Activated CD4-positive, alpha-beta memory T cell treated with anti-CD3 and anti-CD28 coated beads, Interleukin-2, amount 10 ng/mL, durations not matched to agents 7 days and 5 days (primary cell): ENCODE results near the gene C1RL. TPM values are rescaled to one million over a fixed set of nuclear protein-coding genes. Genes with fewer than 3 reads are reported as not detected.

Experiments
- CTCF ChIA-PET: fragments of 350-600 bp; sonication (Branson Sonifier 250); formaldehyde crosslinking; loops from one replicate; lab custom pipeline; 2021; ENCODE audit warnings: antibody characterized with exemption, inconsistent platforms; lab: Charles Lee
- POLR2A ChIA-PET: fragments of 350-600 bp; sonication (Branson Sonifier 250); formaldehyde crosslinking; loops from one replicate; lab custom pipeline; 2021; ENCODE audit warnings: antibody characterized with exemption; lab: Charles Lee
- DNase-seq: peaks from one replicate; pipeline ENCODE4 v3.0.0-alpha.2; 2020
- H3K27ac Mint-ChIP-seq: one replicate; pipeline ENCODE4 v1.8.0; 2021; ENCODE audit warnings: mild to moderate bottlenecking, mixed read lengths
- H3K27me3 Mint-ChIP-seq: one replicate; pipeline ENCODE4 v1.8.0; 2021; ENCODE audit warnings: mixed read lengths
- H3K36me3 Mint-ChIP-seq: one replicate; pipeline ENCODE4 v1.8.0; 2021; ENCODE audit warnings: low read depth, mixed read lengths
- H3K4me1 Mint-ChIP-seq: one replicate; pipeline ENCODE4 v1.8.0; 2021; ENCODE audit warnings: mixed read lengths
- H3K4me3 Mint-ChIP-seq: one replicate; pipeline ENCODE4 v1.8.0; 2021; ENCODE audit warnings: mild to moderate bottlenecking, mixed read lengths
- H3K9me3 Mint-ChIP-seq: one replicate; pipeline ENCODE4 v1.8.0; 2021; ENCODE audit warnings: mixed read lengths
- total RNA-seq, 2 experiments: library from RNA; stranded (reverse); gene quantifications; one replicate each; pipeline ENCODE4 v1.2.3, GENCODE V29; 2021

C1RL gene, protein sequence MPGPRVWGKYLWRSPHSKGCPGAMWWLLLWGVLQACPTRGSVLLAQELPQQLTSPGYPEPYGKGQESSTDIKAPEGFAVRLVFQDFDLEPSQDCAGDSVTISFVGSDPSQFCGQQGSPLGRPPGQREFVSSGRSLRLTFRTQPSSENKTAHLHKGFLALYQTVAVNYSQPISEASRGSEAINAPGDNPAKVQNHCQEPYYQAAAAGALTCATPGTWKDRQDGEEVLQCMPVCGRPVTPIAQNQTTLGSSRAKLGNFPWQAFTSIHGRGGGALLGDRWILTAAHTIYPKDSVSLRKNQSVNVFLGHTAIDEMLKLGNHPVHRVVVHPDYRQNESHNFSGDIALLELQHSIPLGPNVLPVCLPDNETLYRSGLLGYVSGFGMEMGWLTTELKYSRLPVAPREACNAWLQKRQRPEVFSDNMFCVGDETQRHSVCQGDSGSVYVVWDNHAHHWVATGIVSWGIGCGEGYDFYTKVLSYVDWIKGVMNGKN
- 10 to 100 TPM; 26.5 to 28.8 TPM for total RNA-seq

DNA sequence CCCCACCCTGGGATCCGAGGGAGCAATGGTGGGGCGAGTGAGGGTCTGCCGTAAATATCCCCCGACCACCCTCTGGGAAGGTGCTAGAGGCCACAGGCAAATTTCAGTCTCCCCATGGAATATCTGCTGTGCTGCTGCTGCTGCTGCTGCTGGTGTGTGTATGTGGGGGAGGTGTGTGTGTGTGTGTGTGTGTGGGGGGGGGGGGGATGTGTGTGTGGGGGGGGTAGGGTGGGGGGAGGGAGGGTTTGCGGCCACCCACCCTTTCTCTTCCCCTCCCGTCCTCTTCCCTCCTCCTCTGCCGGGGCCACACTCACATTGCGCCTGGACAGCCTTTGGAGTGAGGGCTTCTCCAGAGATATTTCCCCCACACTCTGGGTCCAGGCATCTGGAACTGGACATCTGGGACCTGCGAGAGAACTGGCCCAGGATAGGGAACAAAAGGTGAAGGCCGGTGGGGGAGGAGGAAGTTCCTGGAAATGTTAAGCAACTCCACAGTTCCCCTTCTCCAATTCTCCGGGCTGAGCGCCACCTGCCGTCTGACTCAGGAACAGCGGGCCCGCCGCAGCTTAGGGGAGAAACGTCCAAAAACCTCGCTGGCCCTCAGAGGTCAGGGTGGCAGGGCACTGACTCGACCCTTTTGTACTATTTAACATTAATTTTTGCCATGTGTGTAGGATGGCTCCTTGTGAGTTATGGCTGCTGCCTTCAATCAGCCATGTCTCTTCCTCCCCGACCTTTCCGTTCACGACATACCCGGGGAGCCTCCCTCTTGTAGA is at the start of gene C1RL:
C1RL (minus strand) TSS at position 419 of the 776 bp plus-strand sequence; CDS start at position 385, 34 bp downstream.
- Mint-ChIP-seq H3K4me3 (peak within 1 kb of the TSS; percentile 91), H3K4me1 (peaks cover 61% of the 10 kb centered on the region), H3K9me3 (peaks cover 14% of the 10 kb centered on the region), H3K27me3 (no peaks in the 10 kb centered on the region), H3K36me3 (peaks cover 51% of the 10 kb centered on the region), H3K27ac (peak within 1 kb of the TSS; percentile 94)
- CTCF ChIA-PET = interaction anchor here (0.8 to 3.7 kb wide), 28 partner anchors 8 to 257 kb away, joined by 3 to 41 read pairs (median 4); partner anchors contain the start of genes C12orf57, C1R, CDCA3 and LPCAT3
- POLR2A ChIA-PET = interaction anchor here (0.9 to 8.3 kb wide), 29 partner anchors 13 to 638 kb away, joined by 3 to 168 read pairs (median 6); partner anchors contain the start of genes C12orf57, C1R, CDCA3 and CLSTN3
- peak; percentile 83 for DNase-seq

DNA sequence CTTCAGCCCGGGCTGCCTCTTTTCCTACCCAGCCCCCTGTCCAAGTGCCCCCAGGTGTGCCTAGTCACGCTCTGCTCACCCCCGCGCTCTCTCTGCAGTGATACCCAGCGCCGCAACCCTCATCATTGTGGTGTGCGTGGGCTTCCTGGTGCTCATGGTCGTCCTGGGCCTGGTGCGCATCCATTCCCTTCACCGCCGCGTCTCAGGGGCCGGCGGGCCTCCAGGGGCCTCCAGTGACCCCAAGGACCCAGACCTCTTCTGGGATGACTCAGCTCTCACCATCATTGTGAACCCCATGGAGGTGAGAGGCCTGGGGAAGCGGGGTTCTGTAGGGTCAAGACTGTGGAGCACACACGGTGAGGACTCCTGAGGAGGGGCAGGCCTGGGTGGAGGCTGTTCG is 48.4 kb upstream of the C1RL start:
- H3K36me3 Mint-ChIP-seq = peaks cover 49% of the 10 kb centered on the region
- no peak for DNase-seq
- H3K4me1 Mint-ChIP-seq = no peaks in the 10 kb centered on the region
- no peak overlapping the region for H3K27ac Mint-ChIP-seq
- CTCF ChIA-PET = no interaction called here
- POLR2A ChIA-PET = no interaction called here
- H3K27me3 Mint-ChIP-seq = peaks cover under 1% of the 10 kb centered on the region
- H3K4me3 Mint-ChIP-seq = no peak overlapping the region
- H3K9me3 Mint-ChIP-seq = no peaks in the 10 kb centered on the region

DNA sequence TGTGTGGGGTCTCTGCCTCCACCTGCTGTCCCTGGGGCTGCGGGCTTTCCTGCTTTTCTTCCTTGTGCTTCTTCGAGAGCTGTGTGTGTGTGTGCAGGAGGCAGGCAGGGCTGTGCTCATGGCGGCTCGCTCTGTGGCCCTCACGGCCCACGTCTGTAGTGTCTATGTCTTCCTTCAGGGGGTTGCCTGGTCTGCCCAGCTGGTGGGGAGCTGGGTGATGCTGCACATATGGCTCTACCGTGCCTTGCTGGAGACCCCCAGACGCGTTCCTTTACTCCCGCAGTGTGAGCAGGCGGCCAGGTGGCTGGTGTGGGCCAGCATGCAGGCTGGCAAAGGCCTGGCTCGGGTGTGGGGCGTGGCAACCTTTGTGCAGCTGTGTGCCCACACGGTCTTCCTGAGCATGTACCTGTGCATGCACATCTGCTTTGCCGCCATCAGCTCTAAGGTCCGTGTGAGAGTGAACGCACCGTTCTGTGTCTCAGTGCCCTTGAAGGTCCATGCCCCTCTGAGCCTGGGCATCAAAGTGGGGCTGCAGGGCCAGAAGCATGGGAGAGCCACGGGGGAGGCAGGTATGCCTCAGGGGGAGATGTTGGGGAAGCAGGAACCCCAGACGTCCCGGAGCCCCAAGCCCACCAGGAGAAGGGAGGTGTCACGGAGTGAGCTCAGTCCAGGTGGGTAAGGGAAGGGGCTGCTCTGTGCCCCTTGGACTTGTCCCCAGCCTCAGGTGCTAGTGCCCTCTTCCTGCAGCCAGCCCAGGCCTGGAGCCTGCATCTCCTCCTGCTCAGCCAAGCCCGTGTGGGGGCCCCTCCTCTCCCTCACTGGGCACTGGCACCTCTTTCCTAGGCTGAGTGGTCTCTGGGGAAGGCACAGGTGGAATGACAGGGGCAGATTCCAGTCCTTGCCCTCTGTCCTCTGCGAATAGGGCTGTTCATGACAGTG is 47.5 kb upstream of the C1RL start:
- Mint-ChIP-seq H3K4me3 (no peak overlapping the region), H3K27ac (no peak overlapping the region), H3K9me3 (no peaks in the 10 kb centered on the region), H3K27me3 (no peaks in the 10 kb centered on the region), H3K36me3 (peaks cover 49% of the 10 kb centered on the region), H3K4me1 (no peaks in the 10 kb centered on the region)
- DNase-seq = no peak
- POLR2A ChIA-PET = no interaction called here
- CTCF ChIA-PET = no interaction called here

DNA sequence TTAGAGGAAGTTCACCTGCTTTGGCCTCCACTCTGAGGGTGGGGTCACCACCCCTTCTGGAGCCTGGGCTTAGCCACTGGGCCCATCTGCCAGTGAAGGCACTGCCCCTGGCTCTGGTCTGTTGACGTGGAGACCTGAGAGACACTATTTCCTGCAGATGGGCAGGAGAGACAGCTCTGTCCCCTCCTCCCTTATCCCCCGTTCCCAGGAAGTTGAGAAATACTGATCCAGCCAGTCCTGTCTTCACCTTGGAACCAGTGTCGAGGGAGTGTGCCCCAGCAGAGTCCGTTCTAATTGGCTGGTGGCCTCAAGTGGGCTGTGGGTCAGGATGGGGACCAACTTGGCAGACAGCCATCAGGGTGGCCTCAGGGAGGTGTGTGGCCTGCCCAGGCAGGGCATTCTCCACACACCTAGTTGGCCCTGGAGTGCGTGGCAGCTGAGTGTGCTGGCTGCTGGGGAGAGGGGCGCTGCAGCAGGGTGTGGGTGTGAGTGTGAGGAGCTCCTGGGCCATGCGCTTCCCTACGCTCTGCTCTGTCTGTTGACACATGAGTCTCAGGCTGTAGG is 46.5 kb upstream of the C1RL start:
- no peak overlapping the region for H3K27ac Mint-ChIP-seq
- H3K4me3 Mint-ChIP-seq = no peak overlapping the region
- no peak for DNase-seq
- POLR2A ChIA-PET = no interaction called here
- H3K36me3 Mint-ChIP-seq = peaks cover 54% of the 10 kb centered on the region
- CTCF ChIA-PET = interaction anchor here (2.0 kb wide), 1 partner anchor 10 kb away, joined by 6 read pairs; no protein-coding TSS in a partner anchor
- H3K4me1 Mint-ChIP-seq = no peaks in the 10 kb centered on the region
- H3K27me3 Mint-ChIP-seq = no peaks in the 10 kb centered on the region
- no peaks in the 10 kb centered on the region for H3K9me3 Mint-ChIP-seq

DNA sequence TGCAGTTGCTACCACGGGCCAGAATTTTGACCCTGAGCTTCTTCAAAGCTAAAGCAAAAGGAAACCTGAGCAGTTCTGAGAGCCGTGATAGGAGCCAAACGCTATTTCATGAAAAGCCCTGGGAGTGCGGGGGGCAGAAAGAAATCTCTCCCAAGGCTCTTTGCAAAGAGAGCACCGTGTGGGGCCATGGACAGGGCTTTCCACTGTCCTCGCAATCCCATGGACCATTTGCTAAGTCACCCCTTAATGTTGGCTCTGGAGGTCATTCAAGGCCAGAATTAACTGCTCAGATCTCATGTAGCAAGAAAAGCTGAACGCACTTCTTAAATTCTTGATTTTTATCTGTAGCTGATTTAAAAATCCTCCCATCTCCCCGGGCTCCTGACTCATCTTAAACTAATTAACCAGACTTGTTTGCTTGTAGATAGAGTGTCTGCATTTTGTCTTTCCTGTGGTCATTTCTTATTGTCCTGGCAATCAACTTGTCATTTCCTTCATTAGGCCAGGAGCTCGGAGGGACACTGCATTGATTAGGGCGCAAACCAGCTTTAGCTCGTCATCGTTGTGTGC is 46.0 kb upstream of the C1RL start:
- ChIA-PET POLR2A (no interaction called here), CTCF (interaction anchor here (0.7 to 2.0 kb wide), 2 partner anchors 9 to 10 kb away, joined by 3 to 6 read pairs; no protein-coding TSS in a partner anchor)
- H3K27ac Mint-ChIP-seq = no peak overlapping the region
- H3K4me1 Mint-ChIP-seq = no peaks in the 10 kb centered on the region
- H3K9me3 Mint-ChIP-seq = no peaks in the 10 kb centered on the region
- peaks cover 60% of the 10 kb centered on the region for H3K36me3 Mint-ChIP-seq
- no peaks in the 10 kb centered on the region for H3K27me3 Mint-ChIP-seq
- DNase-seq = no peak
- H3K4me3 Mint-ChIP-seq = no peak overlapping the region

DNA sequence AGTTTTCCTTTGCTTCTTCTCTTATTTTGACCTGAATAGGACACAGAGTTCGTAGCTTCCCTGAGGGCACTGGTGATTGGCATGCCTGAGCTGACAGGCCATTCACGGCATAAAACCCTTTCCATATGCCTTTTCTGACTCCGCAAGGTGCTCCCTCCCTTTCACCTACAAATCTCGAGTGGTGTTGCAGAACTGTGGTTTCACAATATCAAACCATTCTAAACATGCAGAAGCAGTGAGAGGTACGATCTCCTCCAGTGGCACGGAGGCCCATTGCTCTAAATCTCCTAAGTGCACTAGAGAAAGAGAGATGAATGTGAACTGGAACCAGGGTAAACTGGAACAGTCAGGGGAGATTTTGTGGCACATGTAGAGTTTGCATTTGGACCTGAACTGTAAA is 45.0 kb upstream of the C1RL start:
- Mint-ChIP-seq H3K4me3 (no peak overlapping the region), H3K27me3 (no peaks in the 10 kb centered on the region), H3K36me3 (peaks cover 66% of the 10 kb centered on the region), H3K4me1 (no peaks in the 10 kb centered on the region), H3K27ac (no peak overlapping the region), H3K9me3 (no peaks in the 10 kb centered on the region)
- CTCF ChIA-PET = interaction anchor here (1.5 to 2.0 kb wide), 2 partner anchors 8 to 9 kb away, joined by 3 to 6 read pairs; no protein-coding TSS in a partner anchor
- no peak for DNase-seq
- POLR2A ChIA-PET = no interaction called here

DNA sequence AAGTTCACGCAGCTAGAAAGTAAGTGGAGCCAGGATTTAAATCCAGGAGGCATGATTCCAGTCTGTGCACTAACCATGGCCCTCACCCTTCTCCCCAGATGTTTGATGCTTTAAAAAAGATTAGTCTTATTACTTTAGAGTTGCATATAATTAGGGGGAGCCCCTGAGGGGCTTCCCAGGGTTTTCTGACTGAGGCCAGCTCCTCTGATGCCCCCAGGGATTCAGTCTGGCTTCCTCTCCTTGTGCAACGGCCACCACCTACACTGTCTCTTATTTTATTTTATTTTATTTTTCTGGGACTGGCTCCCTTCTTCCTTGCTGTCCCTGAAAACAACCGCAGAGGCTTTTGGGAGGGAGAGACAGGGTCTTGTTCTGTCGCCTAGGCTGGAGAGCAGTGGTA is 43.8 kb upstream of the C1RL start:
- Mint-ChIP-seq H3K9me3 (no peaks in the 10 kb centered on the region), H3K4me1 (no peaks in the 10 kb centered on the region), H3K27ac (no peak overlapping the region), H3K36me3 (peaks cover 74% of the 10 kb centered on the region), H3K27me3 (no peaks in the 10 kb centered on the region), H3K4me3 (no peak overlapping the region)
- ChIA-PET POLR2A (no interaction called here), CTCF (interaction anchor here (1.2 to 1.5 kb wide), 2 partner anchors 8 to 9 kb away, joined by 3 read pairs; no protein-coding TSS in a partner anchor)
- no peak for DNase-seq

DNA sequence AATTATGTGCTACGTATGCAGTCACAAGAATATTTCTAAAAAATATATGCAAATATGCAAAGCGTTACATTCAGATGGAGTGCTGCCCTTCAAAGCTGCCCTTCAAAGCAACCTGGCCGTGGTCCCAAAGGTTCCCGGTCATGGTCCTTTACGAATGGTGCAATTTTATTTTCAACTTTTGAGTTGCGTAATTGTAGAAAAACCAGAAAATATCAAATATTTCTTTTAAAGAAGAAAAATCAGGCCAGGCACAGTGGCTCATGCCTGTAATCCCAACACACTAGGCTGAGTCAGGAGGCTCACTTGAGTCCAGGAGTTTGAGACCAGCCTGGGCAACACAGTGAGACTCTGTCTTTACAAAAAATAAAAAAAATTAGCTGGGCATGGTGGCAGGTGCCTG is 42.5 kb upstream of the C1RL start:
- CTCF ChIA-PET = no interaction called here

DNA sequence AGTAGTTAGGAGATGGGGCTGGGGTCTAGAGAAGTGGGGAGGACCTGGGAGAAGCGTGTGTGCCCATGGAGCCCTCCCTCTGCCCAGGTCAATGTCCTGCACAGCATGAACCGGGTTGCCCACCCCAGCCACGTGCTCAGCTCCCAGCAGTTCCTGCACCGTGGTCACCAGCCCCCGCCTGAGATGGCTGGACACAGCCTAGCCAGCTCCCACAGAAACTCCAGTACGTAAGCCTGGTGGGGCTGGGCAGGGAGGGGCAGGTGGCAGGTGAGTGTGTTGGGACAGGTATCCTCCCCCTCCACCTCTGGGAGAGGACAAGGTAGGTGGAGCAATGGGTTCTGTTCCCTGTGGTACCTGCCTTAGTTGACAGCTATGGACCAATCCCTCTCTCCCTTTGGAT is 41.8 kb upstream of the C1RL start:
- no peak overlapping the region for H3K4me3 Mint-ChIP-seq
- H3K27ac Mint-ChIP-seq = no peak overlapping the region
- no peaks in the 10 kb centered on the region for H3K27me3 Mint-ChIP-seq
- H3K36me3 Mint-ChIP-seq = peaks cover 68% of the 10 kb centered on the region
- POLR2A ChIA-PET = interaction anchor here (1.1 kb wide), 1 partner anchor 10 kb away, joined by 4 read pairs; no protein-coding TSS in a partner anchor
- CTCF ChIA-PET = no interaction called here
- DNase-seq = no peak
- no peaks in the 10 kb centered on the region for H3K9me3 Mint-ChIP-seq
- no peaks in the 10 kb centered on the region for H3K4me1 Mint-ChIP-seq

More for the DNA sequence above, 42.5 kb upstream of the C1RL start:
- Mint-ChIP-seq H3K9me3 (no peaks in the 10 kb centered on the region), H3K4me3 (no peak overlapping the region), H3K27ac (no peak overlapping the region), H3K4me1 (no peaks in the 10 kb centered on the region), H3K27me3 (no peaks in the 10 kb centered on the region), H3K36me3 (peaks cover 69% of the 10 kb centered on the region)
- no peak for DNase-seq
- POLR2A ChIA-PET = no interaction called here

DNA sequence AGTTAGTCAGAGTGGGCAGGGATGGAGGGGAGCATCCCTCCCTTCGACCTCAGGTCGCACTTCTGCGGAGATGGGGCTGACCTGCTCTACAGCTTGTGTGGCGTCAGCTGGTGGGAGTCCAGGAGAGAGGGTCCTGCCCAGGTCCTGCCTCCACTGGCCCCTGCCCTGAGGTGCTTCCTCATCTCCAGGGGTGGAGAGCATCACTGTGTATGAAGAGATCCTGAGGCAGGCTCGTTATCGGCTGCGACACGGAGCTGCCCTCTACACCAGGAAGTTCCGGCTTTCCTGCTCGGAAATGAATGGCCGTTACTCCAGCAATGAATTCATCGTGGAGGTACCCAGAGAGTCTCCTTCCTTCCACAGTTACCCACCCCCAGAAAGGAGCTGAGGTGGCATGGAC is 41.3 kb upstream of the C1RL start:
- Mint-ChIP-seq H3K4me1 (no peaks in the 10 kb centered on the region), H3K36me3 (peaks cover 70% of the 10 kb centered on the region), H3K27ac (no peak overlapping the region)

DNA sequence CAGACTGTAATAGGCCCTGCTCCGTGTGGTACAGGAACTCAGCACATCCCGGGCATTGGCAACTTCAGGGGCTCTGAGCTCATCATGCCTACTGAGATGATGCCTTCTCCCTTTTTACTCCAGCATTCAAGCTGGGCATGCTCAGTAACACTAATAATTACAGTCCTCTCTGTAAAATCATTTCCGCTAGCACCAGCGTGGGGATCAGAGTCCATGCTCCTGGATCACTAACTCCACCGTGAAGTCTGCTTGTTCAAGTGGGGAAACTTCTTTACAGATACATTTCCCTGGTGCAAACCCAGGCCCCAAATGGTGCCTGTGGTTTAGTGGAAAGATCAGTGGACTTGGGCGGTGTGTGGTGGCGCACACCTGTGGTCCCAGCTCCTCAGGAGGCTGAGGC is 37.9 kb upstream of the C1RL start:
- ChIA-PET CTCF (interaction anchor here (1.2 kb wide), 1 partner anchor 39 kb away, joined by 3 read pairs; no protein-coding TSS in a partner anchor), POLR2A (interaction anchor here (2.5 kb wide), 1 partner anchor 16 kb away, joined by 8 read pairs; the partner anchor contains the start of gene CLSTN3)
- Mint-ChIP-seq H3K9me3 (no peaks in the 10 kb centered on the region), H3K4me1 (peaks cover 2% of the 10 kb centered on the region), H3K27me3 (no peaks in the 10 kb centered on the region), H3K27ac (no peak overlapping the region), H3K36me3 (peaks cover 73% of the 10 kb centered on the region), H3K4me3 (no peak overlapping the region)
- DNase-seq = no peak

More for the DNA sequence above, 41.3 kb upstream of the C1RL start:
- CTCF ChIA-PET = no interaction called here
- Mint-ChIP-seq H3K9me3 (no peaks in the 10 kb centered on the region), H3K4me3 (no peak overlapping the region), H3K27me3 (no peaks in the 10 kb centered on the region)
- POLR2A ChIA-PET = interaction anchor here (1.1 kb wide), 1 partner anchor 10 kb away, joined by 4 read pairs; no protein-coding TSS in a partner anchor
- DNase-seq = no peak
